Measurements from ENCODE around the gene COL24A1.
"Not testable (repeated sequence)": the region's sequence is repeated elsewhere in the genome, so short reads cannot be mapped to it uniquely, and the experiment has no call there.

COL24A1 gene

DNA sequence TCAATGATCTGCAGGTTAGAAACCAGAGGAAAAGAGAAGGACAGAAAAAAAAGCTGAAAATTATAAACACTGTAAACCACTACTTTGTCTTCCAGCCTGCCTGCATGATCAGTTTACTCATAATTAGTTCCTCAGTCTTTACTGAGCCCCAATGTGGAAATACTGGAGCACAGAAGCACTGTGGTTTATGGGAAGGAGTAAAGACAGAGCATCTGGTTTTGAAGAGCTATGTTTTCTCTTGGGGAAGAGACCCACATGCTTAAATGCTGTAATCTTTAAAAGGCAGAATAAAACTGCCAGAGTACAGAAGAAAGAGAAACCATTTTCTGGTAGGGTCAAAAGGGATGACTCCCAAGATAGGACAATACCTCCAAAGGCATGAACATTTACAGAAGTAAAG lies 289.4 kb downstream of the COL24A1 start:
- no peak for DNase-seq

DNA sequence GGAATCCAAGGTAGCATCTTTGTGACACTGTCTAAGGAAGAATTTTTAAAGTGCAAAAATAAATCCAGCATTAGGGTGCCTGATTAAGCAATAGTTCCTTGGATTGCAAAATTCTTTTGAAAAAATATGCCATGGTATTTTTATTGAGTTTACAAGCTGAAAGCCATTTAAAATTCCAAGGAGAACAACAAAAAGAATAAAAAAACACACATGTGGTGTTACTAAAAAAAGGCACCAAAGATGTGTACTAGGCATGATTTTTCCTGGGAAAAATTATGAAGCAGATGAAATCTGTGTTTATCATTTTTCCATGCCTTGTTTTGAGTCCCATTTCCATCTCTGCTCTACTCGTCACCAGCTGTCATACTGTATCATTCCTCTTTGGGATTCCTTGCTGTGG lies 291.4 kb downstream of the COL24A1 start:
- DNase-seq = no peak

DNA sequence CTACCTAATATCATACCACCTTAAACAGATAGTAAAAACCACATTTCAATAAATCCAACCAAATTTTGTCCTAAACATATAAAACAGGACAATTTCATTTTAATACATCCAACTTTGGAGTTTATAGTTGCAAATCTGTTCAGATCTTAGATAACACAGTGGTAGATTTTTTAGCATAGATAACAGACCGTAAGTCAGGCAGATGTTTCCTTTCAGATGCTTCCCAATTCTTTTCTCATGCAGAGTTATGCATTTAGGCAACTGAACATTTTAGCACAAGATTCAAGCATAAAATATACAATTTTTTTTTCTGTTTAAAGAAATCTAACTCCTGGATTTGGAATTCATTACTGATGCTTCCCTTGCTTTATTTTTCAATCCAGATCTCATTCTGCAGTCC lies 291.8 kb downstream of the COL24A1 start:
- DNase-seq = no peak

DNA sequence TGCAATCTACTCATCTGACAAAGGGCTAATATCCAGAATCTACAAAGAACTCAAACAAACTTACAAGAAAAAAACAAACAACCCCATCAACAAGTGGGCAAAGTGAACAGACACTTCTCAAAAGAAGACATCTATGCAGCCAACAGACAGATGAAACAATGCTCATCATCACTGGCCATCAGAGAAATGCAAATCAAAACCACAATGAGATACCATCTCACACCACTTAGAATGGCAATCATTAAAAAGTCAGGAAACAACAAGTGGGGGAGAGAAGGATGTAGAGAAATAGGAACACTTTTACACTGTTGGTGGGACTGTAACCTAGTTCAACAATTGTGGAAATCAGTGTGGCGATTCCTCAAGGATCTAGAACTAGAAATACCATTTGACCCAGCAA lies 292.9 kb downstream of the COL24A1 start:
- not testable (repeated sequence) for DNase-seq

DNA sequence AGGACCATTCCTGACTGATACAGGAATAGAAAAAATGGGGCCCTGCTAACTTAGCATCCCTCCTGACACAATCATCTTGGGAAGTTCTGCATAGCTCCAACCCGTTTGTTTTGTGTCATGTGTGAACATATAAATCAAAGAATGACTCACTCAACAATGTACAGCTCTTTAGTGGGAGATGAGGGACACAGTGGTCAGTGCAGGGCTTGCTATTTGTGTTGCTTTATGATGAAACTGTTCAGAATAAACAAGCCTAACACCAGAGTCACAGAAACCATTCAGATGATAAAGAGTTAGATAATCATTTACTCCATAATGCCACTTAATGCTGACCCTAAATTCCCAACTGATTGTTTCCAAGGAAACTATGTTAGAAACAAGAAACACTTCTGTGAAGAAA lies 294.1 kb downstream of the COL24A1 start:
- DNase-seq = no peak

DNA sequence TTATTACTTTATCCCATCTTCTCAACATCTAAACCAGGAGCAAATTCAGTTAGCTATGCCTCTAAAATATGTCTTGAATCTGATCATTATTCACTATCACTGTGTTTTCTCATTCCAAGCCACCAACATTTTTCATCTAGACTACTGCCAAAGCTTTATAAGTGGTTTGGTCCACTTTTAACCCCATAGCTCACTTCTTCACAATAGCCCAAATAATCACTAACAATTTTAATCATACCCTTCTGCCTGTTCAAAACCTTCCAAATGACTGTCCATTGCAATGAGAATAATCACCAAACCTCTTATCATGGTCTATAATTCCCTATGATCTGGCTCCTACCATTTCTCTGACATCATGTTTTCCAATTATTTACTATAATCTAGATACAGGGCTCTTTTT lies 298.6 kb downstream of the COL24A1 start:
- DNase-seq = no peak

DNA sequence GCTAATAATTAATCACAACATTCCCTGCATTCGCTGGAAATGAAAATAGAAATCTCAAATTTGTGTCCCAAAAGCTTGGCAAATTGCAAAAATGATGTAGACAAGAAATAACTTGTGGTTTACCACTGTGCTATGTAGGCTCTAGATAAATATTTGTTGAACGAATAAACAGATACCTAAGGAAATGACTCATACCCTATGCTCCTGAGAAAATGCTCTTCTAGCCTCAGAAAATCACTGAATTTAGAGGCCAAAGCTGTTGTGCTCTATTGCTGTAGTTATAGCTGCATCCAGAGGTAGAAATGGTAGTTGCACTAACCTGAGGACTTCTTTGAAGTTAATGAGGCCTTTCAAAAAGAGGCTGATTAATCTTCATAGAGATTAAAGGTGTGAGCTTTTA lies 306.3 kb downstream of the COL24A1 start:
- no peak for DNase-seq

DNA sequence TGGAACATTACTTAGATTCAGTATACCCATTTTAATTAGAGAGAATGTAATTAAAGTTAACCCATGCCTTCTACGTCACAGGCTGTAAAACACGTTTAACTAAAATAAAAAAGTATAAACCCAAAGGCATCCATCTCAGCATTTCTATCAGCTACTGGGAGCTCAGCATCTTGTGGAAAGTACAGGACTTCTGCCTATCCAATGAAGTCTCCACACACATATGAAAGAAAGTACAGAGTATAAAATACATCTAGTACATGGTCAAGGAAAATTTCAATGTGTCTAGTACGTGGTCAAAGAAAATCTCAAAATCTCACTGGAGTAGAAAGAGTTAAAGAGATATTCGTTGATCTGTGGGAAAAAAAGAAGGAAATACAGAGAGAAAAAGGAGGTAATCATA lies 306.9 kb downstream of the COL24A1 start:
- no peak for DNase-seq

DNA sequence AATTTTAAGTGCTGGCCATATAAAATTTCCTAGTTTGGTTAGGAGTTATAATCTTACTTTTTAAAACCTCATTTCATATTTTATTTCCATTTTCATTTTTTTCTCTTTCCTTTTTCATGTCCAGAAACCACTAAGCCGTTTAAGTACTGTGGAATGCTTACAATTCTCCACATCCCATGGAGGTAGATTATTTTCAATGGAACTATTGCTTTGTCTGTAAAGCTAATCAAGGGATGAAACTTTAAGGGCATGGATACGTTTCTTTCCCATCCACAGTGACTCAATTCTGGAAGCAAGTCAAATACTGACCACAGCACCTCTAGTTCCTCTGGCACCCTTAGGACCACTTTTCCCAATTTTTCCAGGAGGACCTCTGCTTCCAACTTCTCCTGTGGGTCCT lies 309.2 kb downstream of the COL24A1 start:
- DNase-seq = no peak

DNA sequence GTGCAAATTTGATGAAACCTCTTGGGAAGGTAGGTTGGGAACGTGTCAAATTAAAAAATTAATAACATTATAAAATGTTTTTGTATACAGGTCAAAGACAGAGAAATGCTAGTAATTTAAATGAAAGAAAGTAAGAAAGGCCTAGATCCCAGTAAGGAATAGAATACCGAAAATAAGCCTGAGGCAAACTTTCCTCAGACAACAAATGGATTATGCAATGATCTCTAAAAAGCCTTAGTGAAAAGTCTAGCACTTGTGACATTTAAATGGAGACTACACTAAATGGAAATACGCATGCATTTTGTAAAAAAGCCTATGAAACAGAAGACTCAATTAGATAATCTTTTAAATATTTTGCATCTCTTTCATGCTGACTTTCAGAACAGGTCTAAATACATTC lies 309.9 kb downstream of the COL24A1 start:
- no peak for DNase-seq

DNA sequence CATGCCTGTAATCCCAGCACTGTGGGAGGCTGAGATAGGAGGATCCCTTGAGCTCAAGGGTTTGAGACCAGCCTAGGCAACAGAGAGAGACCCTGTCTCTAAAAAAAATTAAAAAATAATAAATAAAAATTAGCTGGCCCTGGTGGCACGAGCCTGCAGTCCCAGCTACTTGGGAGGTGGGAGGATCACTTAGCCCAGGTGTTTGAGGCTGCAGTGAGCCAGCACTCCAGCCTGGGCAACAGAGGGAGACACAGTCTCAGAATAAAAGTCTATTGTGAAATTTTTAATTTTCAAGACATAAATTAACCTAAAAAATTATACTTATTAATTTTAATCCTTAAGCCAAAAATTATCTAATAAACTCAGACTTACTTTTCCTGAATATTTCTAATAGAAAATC lies 317.1 kb downstream of the COL24A1 start:
- no peak for DNase-seq

DNA sequence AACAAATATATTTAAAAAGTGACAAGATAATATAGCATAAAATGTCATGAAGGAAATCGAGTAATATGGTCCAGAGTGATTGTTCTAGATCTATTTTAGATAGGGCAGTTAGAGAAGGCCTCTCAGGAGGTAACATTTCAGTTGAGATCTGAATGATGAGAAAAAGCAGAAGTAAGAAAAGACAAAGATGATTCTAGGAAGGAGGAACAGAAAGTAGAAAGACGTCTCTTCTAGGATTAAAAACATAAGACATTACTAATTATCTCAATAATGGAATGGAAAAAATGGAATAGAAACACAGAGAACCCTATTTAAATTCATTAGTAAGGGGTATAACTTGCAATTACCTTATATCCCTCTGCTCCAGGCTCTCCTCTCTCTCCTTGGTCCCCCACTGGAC lies 318.3 kb downstream of the COL24A1 start:
- DNase-seq = no peak

DNA sequence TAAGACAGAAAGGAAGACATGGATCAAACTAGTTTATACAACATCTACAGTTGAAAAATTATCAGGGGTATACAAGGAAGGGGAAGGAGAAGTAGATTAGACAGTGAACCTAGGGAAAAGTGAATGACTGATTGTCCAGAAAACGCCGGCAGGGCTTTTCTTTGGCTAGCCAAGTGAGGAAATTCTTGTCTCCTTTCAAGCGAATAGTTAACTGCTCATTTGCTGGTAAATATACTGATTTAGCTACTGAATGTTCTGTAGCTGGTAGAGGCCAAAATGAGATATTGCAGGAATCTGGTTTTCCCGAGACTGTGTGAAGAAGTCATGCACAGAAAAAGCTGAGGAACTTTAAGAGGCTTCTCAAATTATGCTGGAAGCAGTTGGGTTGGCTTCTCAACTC lies 319.8 kb downstream of the COL24A1 start:
- DNase-seq = no peak

DNA sequence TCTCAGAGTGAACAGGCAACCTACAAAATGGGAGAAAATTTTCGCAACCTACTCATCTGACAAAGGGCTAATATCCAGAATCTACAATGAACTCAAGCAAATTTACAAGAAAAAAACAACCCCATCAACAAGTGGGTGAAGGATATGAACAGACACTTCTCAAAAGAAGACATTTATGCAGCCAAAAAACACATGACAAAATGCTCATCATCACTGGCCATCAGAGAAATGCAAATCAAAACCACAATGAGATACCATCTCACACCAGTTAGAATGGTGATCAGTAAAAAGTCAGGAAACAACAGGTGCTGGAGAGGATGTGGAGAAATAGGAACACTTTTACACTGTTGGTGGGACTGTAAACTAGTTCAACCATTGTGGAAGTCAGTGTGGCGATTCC lies 323.4 kb downstream of the COL24A1 start:
- not testable (repeated sequence) for DNase-seq

DNA sequence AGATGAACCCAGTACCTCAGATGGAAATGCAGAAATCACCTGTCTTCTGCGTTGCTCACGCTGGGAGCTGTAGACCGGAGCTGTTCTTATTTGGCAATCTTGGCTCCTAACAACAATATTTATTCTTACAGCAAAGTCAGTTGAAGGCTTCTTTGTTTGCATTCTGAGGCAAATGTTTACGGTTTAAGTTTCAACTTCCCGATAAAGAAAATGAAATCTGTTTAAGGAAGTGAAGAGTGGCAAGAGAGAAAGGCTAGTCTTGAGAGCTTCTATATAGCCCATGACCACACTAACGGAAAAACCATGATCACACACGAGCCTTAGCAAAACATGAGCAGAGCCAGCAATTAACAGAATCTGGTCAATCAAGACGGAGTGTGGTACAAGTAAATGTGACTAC lies 325.7 kb downstream of the COL24A1 start:
- no peak for DNase-seq

DNA sequence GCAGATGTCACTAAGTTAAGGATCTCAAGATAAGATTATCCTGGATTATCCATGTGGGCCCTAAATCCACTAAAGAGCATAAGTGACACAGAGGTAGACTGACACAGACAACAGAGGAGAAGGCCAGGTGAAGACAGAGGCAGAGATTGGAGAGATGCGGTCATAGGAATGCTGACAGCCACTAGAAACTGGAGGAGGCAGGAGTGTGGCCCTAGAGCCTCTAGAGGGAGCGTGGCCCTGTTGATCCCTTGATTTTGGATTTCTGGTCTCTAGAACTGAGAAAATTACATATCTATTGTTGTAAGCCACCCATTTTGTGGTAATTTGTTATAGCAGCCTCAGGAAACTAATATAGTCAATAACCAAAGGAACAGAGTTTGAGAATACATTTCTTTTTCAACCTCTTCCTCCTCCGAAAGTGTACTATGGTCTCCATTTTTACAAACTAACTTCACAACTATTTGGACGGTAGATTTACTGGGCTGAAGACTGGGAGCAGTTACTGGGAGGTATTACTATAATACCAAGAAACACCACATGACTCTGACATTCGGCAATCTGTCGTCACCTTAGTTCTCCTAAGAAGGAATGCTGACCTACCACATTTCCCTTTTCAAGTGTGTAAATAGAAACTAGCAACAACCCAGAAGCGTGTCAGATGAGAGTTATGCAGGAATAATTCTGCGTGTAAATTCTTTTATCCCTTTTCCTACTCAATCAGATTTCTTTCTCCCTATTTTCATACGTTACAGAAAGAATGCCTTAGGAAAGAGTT lies 332.3 kb downstream of the COL24A1 start:
- DNase-seq = no peak

DNA sequence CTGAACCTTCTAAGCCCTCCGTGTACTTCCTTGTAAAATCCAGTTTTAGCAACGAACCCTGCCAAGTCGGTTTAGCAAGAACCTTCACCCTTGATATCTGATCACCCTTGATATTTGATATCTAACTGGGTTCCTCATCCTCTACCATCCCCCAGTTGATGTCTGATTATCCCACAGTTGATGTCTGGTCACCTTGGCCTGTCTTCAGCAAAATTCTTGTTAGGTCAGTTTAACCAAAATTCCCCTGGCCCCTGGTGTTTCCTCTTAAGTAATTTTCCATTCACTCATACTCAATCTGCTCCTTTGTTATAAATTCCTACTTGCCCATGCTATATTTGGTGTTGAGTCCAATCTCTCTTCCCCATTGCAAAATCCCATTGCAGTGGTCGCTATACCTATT lies 333.9 kb downstream of the COL24A1 start:
- DNase-seq = no peak

DNA sequence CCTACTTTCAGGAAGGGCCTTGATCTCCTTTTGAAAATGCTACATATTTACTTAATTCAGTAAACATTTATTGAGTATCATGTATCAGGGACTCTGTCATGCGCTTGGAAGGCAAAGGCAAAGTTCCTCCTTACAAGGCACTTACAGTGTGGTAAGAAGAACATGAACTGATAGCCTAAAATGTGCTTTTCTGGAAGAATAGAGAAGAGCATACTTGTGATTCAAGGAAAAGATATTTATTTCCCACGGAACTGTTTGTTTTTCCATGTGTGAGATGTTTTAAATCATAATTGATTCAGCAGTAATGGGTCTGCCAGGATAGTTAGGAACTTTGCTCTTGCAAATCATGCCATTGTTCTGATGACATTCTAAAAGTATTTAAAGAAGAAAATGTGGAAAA lies 338.2 kb downstream of the COL24A1 start:
- DNase-seq = no peak

DNA sequence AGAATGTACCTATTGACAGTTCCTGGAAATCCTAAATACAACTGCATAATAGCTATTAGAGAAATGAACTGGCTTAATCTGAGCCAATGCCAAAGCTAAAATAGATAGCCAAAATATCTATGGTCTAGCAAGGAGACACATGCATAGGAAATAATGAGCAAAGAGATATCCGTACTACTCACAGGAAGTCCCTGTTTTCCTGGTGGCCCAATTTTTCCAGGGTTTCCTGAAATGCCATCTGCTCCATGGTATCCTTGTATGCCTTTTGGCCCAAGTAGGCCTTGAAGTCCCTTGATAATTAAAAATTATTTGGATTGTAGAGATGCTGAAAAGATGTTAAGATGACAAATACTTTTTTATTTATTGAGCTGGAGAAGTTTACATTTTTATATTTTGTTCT lies 340.0 kb downstream of the COL24A1 start:
- DNase-seq = no peak

DNA sequence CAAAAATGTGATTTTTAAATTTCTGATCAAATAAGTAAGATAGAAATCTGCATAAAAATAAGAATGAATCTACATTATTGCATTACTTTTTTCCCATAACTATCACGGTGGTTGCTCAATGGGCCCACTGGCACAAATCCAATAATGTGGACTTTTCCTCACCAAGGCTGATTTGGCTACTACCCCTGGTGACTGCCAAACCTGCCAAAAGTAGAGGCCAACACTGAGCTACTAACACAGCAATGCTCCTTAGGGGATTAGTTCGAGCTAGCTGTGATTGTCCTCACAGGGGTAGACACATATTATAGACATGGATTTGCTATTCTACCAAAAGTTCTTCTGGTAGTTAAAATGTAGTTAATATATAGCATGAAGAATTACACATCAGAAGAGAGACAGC lies 340.7 kb downstream of the COL24A1 start:
- DNase-seq = no peak

DNA sequence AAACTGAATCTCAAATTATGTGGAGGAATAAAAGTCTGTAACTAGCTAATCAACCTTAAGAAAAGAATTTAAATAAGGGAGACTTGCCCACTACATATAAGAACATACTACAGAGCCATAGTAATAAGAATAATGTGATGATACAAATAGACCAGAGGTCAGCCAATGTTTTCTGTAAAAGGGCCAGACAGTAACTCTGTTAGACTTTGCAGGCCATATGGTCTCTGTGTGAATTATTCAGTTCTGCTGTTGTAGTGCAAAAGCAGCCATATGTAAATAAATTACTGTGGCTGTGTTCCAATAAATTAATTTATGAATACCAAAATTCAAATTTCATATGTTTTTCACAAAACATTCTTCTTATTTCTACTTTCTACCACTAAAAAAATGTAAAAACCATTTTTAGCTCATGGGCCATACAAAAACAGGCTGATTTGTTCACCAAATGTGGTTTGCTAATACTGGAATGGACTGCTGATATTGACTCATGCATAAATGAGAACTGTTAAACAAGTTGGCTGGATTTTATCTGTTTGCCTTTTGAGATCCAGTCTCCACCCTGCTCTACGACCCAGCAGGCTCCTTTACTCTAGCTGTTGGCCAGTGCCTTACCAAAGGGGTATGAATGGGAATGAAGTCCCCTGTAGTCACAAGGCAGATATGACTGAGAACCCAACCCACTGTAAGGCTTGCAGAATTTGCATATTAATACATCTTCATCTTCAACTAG lies 350.2 kb downstream of the COL24A1 start:
- DNase-seq = no peak

DNA sequence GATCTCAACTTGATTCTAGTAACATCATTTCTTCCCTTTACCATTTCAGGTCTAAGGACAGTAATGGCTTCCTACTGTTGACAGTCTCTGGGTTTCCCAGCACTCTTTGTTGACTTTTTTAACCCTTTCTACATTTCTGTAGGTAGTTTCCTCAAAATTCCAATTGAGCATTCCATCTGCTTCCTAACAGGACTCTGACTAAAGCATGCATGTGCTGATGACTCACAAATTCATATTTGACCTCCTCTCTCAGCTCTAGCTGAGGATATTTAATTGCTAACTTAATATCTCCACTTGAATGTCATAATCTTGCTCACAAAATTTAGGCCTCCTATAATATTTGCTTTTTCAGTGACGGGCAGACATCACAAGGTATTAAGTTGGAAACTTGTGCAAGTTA lies 355.1 kb downstream of the COL24A1 start:
- no peak for DNase-seq

DNA sequence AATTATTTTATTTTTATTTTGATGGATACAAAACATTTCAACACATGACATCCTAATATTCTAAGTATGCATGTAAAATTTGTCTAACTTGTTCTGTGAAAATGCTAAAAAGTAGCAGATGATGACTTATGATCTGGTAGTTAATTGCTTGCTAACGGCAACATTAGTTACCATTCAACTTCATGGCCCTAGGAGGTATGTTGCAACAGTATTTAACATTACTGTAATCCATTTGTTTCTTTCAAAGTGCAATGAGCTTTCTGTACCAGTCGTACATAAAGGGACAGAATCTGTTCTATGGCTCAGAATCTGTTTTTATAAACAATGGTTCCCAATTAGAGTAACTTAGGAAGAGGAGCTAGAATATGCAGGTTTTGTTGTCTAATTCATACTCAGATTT lies 356.8 kb downstream of the COL24A1 start:
- no peak for DNase-seq

DNA sequence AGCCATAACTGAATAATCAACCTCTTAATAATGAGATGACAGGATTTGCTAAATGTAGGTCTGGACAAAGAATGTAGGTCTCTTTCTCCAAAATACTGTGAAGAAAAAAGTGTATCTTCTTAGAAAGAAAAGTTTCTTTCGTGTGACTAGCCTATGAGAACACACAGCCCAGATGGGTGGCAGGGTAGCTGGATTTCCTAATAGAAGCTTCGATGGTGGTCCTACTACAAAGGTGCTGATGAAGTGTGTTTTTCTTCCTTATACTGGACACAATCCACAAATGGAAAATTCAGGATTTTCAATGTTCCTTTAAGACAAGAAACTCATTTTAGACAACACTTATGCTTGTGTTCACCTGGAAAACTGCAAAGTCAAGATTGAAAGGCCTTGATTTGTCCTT lies 358.2 kb downstream of the COL24A1 start:
- DNase-seq = no peak

DNA sequence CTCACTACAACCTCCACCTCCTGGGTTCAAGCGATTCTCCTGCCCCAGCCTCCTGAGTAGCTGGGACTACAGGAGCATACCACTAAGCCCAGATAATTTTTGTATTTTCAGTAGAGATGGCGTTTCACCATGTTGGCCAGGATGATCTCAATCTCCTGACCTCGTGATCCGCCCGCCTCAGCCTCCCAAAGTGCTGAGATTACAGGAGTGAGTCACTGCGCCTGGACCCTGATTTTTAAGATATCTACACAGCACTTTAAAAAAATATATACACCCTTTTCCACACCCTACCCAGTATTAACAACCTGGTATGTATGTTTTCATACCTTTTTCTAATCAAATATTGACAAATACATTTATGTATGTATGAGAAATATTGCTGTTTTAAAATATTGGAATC lies 379.6 kb downstream of the COL24A1 start:
- not testable (repeated sequence) for DNase-seq
